ENCODE measurements around the gene SMIM38.

Gene SMIM38

GRCh38 chr11:69180726-69181125 lies 25.0 kb downstream of the SMIM38 start:
- no peak for DNase-seq (ENCODE audit: low spot score)

- no peak for DNase-seq (ENCODE audit: low spot score)
Measured at GRCh38 chr11:69183613-69184012, 27.9 kb downstream of the SMIM38 start.

GRCh38 chr11:69186316-69187260 lies 30.9 kb downstream of the SMIM38 start:
- no peak for DNase-seq (ENCODE audit: low spot score)

GRCh38 chr11:69187540-69188065 lies 31.9 kb downstream of the SMIM38 start:
- DNase-seq (ENCODE audit: low spot score) = no peak

- DNase-seq (ENCODE audit: low spot score) = no peak
Measured at GRCh38 chr11:69189059-69189458, 33.3 kb downstream of the SMIM38 start.

- no peak for DNase-seq (ENCODE audit: low spot score)
Measured at GRCh38 chr11:69190796-69191536, 35.2 kb downstream of the SMIM38 start.

GRCh38 chr11:69192301-69192721 lies 36.6 kb downstream of the SMIM38 start:
- no peak for DNase-seq (ENCODE audit: low spot score)

GRCh38 chr11:69193151-69193550 lies 37.4 kb downstream of the SMIM38 start:
- no peak for DNase-seq (ENCODE audit: low spot score)

GRCh38 chr11:69193629-69194028 lies 37.9 kb downstream of the SMIM38 start:
- DNase-seq (ENCODE audit: low spot score) = no peak

- no peak for DNase-seq (ENCODE audit: low spot score)
Measured at GRCh38 chr11:69194396-69194795, 38.7 kb downstream of the SMIM38 start.

GRCh38 chr11:69194956-69195355 lies 39.2 kb downstream of the SMIM38 start:
- no peak for DNase-seq (ENCODE audit: low spot score)

- no peak for DNase-seq (ENCODE audit: low spot score)
Measured at GRCh38 chr11:69195824-69196782, 40.4 kb downstream of the SMIM38 start.

GRCh38 chr11:69196783-69197169 lies 41.0 kb downstream of the SMIM38 start:
- no peak for DNase-seq (ENCODE audit: low spot score)

GRCh38 chr11:69198891-69199582 lies 43.3 kb downstream of the SMIM38 start:
- DNase-seq (ENCODE audit: low spot score) = no peak

GRCh38 chr11:69199583-69200315 lies 44.0 kb downstream of the SMIM38 start:
- no peak for DNase-seq (ENCODE audit: low spot score)

- DNase-seq (ENCODE audit: low spot score) = peak; percentile 52
Measured at GRCh38 chr11:69200331-69201065, 44.8 kb downstream of the SMIM38 start.

GRCh38 chr11:69201066-69201365 lies 45.3 kb downstream of the SMIM38 start:
- no peak for DNase-seq (ENCODE audit: low spot score)

GRCh38 chr11:69201764-69202370 lies 46.1 kb downstream of the SMIM38 start:
- no peak for DNase-seq (ENCODE audit: low spot score)

- no peak for DNase-seq (ENCODE audit: low spot score)
Measured at GRCh38 chr11:69202511-69203221, 46.9 kb downstream of the SMIM38 start.
